Measurements from ENCODE around the gene SENP1.

The SENP1 gene

DNA sequence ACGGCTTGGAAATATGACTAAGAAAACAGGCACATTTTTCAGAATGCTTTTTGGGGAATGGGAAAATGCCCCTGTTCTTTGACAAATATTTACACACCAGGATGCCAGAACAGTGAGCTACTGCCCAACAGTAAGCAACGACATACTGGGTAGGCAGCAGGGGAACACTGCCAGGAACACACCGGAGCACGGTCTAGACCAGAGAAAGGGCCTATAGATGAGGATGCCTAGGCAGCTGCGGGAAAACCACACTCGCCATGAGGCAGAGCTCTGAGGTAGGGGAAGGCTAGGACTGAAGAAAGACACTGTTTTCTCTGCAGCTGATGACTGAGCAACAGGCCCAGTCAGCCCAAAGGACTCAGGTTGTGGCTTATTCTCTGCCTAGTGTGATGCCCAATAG lies 55.7 kb downstream of the SENP1 start:
- no peak for DNase-seq (ENCODE audit: low read depth)
- H3K4me3 ChIP-seq (ENCODE audit: control insufficient read depth, low read depth, low read length), result no peak overlapping the region
- TF ChIP-seq, protein P1, sequence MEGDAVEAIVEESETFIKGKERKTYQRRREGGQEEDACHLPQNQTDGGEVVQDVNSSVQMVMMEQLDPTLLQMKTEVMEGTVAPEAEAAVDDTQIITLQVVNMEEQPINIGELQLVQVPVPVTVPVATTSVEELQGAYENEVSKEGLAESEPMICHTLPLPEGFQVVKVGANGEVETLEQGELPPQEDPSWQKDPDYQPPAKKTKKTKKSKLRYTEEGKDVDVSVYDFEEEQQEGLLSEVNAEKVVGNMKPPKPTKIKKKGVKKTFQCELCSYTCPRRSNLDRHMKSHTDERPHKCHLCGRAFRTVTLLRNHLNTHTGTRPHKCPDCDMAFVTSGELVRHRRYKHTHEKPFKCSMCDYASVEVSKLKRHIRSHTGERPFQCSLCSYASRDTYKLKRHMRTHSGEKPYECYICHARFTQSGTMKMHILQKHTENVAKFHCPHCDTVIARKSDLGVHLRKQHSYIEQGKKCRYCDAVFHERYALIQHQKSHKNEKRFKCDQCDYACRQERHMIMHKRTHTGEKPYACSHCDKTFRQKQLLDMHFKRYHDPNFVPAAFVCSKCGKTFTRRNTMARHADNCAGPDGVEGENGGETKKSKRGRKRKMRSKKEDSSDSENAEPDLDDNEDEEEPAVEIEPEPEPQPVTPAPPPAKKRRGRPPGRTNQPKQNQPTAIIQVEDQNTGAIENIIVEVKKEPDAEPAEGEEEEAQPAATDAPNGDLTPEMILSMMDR (conservative IDR thresholded peaks at IDR 0.05; ENCODE audit: control insufficient read depth, insufficient read depth, low read depth, low read length), result no peak

DNA sequence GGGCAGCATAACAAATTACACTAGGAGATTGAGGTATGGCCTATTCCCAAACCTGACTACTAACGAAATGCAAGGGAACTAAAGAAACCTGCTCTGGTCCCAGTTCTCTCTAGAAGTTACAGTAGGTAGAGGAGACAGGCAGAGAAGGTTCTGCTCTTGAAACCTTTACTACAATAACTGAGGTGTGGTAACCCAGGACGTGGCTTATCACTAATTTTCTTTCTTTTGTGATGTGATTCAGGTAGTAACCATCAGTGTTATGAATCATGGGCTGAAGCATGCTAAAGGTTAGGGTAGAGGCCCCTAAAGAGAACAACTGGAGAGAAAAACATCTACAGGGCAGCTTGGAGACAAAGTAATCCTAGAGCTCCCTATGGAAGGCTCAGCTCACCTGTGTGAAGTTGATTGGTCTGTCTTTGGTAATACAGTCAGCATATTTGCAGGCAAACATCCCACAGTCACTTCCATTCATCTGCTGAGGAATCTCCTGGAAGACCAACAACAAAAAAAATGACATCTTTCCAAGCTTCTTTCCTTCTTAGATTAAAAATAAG lies 59.8 kb downstream of the SENP1 start:
- TF ChIP-seq, protein P1 (conservative IDR thresholded peaks at IDR 0.05; ENCODE audit: control insufficient read depth, insufficient read depth, low read depth, low read length), result no peak
- no peak for DNase-seq (ENCODE audit: low read depth)
- no peak overlapping the region for H3K4me3 ChIP-seq (ENCODE audit: control insufficient read depth, low read depth, low read length)

DNA sequence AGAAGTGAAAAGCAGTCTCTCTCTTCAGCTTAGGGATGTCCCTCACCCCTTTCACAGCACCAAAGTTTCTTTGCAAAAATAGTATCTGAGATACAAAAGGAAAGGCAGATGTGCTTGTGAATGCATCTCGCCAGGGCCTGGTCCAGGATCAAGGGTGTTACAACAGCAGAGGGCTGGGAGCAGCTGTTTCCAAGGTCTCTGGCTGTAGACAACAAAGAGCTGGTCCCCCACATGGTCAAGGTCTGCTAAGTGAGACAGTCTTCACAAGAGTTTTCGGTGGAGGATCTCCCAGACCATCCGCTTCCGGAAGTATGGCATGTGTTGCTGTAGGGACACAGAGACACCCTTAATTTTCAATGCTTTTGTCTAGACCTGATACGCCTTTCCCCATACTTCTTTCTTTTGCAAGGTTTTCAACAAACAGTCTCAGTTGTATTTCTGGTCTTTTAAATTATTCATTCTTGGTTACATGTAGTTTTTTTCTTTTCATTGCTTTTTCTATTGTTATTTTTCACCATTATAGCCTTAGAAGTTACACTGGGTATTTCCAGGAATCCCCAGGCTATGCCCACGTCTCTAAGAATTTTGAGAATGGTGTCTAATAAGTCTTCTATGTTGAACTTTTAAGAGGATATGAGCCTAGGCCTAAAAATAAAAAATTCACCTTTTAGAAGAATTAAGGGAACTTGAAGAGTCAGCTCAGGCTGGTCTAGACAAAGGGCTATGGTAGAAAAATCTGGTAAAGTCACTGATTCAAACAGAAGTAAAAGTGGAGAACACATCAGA lies 60.6 kb downstream of the SENP1 start:
- no peak overlapping the region for H3K4me3 ChIP-seq (ENCODE audit: control insufficient read depth, low read depth, low read length)
- TF ChIP-seq, protein P1 (conservative IDR thresholded peaks at IDR 0.05; ENCODE audit: control insufficient read depth, insufficient read depth, low read depth, low read length), result no peak
- no peak for DNase-seq (ENCODE audit: low read depth)

DNA sequence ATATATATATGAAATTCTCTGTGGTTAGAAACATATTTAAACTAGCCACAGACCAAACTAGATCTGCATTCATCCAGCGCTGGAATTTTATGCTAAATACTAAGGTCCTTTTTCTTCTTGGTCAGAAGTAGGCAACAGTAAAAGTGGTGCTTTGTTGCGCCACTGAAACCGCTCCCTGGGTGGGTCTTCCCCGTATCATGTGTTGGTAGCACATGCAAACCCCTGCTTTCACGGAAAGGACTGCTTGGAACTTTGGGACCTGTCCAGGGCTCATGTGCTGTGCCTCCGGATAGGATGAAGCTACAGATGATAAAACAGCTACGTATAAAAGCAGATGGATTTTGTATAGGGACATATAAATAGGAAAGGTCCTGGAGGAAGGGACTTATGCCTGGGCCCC lies 61.5 kb downstream of the SENP1 start:
- TF ChIP-seq, protein P1 (conservative IDR thresholded peaks at IDR 0.05; ENCODE audit: control insufficient read depth, insufficient read depth, low read depth, low read length), result no peak
- no peak for DNase-seq (ENCODE audit: low read depth)
- H3K4me3 ChIP-seq (ENCODE audit: control insufficient read depth, low read depth, low read length), result no peak overlapping the region

DNA sequence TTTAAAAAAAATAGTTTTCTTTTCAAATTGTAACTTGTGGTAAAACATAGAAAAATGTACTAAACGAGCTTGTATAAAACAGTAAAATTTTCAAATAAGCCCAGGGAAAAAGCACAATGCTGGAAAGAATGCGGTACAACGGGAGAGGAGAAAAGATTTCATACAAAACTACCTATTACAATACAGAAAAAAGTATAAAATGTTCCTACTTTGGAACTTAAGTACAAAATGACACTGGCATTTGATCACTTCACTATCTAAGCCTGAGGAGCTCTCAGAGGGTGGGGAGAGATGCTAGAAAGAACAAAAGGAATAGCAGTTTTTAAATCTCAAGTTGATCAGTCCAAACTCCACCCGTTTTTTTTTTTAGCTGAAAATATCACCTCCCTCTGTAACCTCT lies 62.1 kb downstream of the SENP1 start:
- TF ChIP-seq, protein P1 (conservative IDR thresholded peaks at IDR 0.05; ENCODE audit: control insufficient read depth, insufficient read depth, low read depth, low read length), result no peak
- no peak for DNase-seq (ENCODE audit: low read depth)
- H3K4me3 ChIP-seq (ENCODE audit: control insufficient read depth, low read depth, low read length), result no peak overlapping the region

DNA sequence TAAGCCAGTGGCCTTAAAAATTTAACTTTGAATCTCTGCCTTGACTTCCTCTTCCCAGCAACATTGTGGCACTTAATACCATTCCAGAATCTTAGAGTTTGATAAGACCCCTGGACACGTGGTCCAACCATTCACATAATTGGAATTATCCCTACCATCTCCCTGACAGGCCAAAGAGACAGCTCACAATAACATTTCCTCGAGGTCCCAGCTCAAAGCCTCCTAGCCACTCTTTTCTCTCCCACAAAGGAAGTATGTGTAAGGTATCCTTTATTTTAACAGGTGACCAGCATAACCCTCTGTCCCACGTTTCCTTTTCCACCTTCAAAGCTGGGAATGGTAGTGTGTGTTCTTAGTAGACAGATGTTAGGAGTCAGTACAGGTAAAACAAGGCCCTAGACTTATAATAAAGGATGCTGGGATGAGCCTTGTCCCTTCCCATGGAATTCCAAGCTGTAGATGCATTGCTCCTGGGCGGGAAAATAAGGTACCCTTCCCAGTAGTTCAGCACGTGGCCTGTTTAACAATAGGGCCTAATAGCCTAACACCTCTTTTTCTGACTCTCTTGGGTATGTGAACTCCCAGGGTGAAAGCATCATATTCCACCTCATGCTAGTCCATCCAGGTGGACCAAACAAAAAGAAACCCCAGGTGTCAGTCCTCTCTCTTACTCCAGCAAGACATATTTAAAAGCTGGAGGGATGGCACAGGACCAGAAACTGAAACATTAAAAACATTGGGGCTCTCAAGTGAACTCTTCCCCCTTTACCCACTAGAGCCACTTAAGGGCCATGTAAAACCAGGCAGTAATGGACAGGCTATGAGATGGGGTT lies 64.1 kb downstream of the SENP1 start:
- H3K4me3 ChIP-seq (ENCODE audit: control insufficient read depth, low read depth, low read length), result no peak overlapping the region
- TF ChIP-seq, protein P1 (conservative IDR thresholded peaks at IDR 0.05; ENCODE audit: control insufficient read depth, insufficient read depth, low read depth, low read length), result no peak
- DNase-seq (ENCODE audit: low read depth), result no peak

All from fibroblast of mammary gland (primary cell).